ENCODE results near the gene TBCE.
A peak's percentile ranks its signal among the peaks of the same experiment; 100 is the strongest.

The TBCE gene

GRCh38 chr1:235473806-235474205 is 106.6 kb downstream of the TBCE start:
- no peaks in the 10 kb centered on the region for H3K4me1 ChIP-seq (ENCODE audit: control insufficient read depth, insufficient read depth, low read length)
- no peak overlapping the region for H3K9ac ChIP-seq (ENCODE audit: low read length)
- no peak overlapping the region for H3K4me3 ChIP-seq (ENCODE audit: low read length)
- peaks cover 3% of the 10 kb centered on the region for H3K36me3 ChIP-seq (ENCODE audit: control insufficient read depth, insufficient read depth, low read length)
- no peaks in the 10 kb centered on the region for H3K27me3 ChIP-seq (ENCODE audit: control insufficient read depth, insufficient read depth, low read length)
- H3K27ac ChIP-seq (ENCODE audit: low read depth, low read length): no peak overlapping the region

- peaks cover 5% of the 10 kb centered on the region for H3K36me3 ChIP-seq (ENCODE audit: control insufficient read depth, insufficient read depth, low read length)
Measured at GRCh38 chr1:235483090-235483489, 115.9 kb downstream of the TBCE start.

GRCh38 chr1:235485558-235485957 is 118.3 kb downstream of the TBCE start:
- Histone ChIP-seq H3K27ac (ENCODE audit: low read depth, low read length) (no peak overlapping the region), H3K4me3 (ENCODE audit: low read length) (no peak overlapping the region), H3K36me3 (ENCODE audit: control insufficient read depth, insufficient read depth, low read length) (peaks cover 2% of the 10 kb centered on the region), H3K9ac (ENCODE audit: low read length) (no peak overlapping the region), H3K27me3 (ENCODE audit: control insufficient read depth, insufficient read depth, low read length) (no peaks in the 10 kb centered on the region), H3K4me1 (ENCODE audit: control insufficient read depth, insufficient read depth, low read length) (no peaks in the 10 kb centered on the region)

More at GRCh38 chr1:235483090-235483489, 115.9 kb downstream of the TBCE start:
- Histone ChIP-seq H3K4me1 (ENCODE audit: control insufficient read depth, insufficient read depth, low read length) (no peaks in the 10 kb centered on the region), H3K27ac (ENCODE audit: low read depth, low read length) (no peak overlapping the region), H3K9ac (ENCODE audit: low read length) (no peak overlapping the region), H3K4me3 (ENCODE audit: low read length) (no peak overlapping the region), H3K27me3 (ENCODE audit: control insufficient read depth, insufficient read depth, low read length) (no peaks in the 10 kb centered on the region)

- Histone ChIP-seq H3K4me3 (ENCODE audit: low read length) (no peak overlapping the region), H3K27ac (ENCODE audit: low read depth, low read length) (no peak overlapping the region), H3K9ac (ENCODE audit: low read length) (no peak overlapping the region), H3K36me3 (ENCODE audit: control insufficient read depth, insufficient read depth, low read length) (peaks cover 3% of the 10 kb centered on the region), H3K27me3 (ENCODE audit: control insufficient read depth, insufficient read depth, low read length) (no peaks in the 10 kb centered on the region), H3K4me1 (ENCODE audit: control insufficient read depth, insufficient read depth, low read length) (no peaks in the 10 kb centered on the region)
Measured at GRCh38 chr1:235486321-235486720, 119.1 kb downstream of the TBCE start.

GRCh38 chr1:235491644-235492043 is 124.4 kb downstream of the TBCE start:
- no peak overlapping the region for H3K4me3 ChIP-seq (ENCODE audit: low read length)
- H3K27me3 ChIP-seq (ENCODE audit: control insufficient read depth, insufficient read depth, low read length): no peaks in the 10 kb centered on the region
- peaks cover 20% of the 10 kb centered on the region for H3K36me3 ChIP-seq (ENCODE audit: control insufficient read depth, insufficient read depth, low read length)
- H3K4me1 ChIP-seq (ENCODE audit: control insufficient read depth, insufficient read depth, low read length): no peaks in the 10 kb centered on the region
- no peak overlapping the region for H3K27ac ChIP-seq (ENCODE audit: low read depth, low read length)
- no peak overlapping the region for H3K9ac ChIP-seq (ENCODE audit: low read length)

GRCh38 chr1:235494531-235494930 is 127.3 kb downstream of the TBCE start:
- Histone ChIP-seq H3K27me3 (ENCODE audit: control insufficient read depth, insufficient read depth, low read length) (no peaks in the 10 kb centered on the region), H3K4me1 (ENCODE audit: control insufficient read depth, insufficient read depth, low read length) (no peaks in the 10 kb centered on the region), H3K9ac (ENCODE audit: low read length) (no peak overlapping the region), H3K36me3 (ENCODE audit: control insufficient read depth, insufficient read depth, low read length) (peaks cover 20% of the 10 kb centered on the region), H3K27ac (ENCODE audit: low read depth, low read length) (no peak overlapping the region), H3K4me3 (ENCODE audit: low read length) (no peak overlapping the region)

- Histone ChIP-seq H3K4me1 (ENCODE audit: control insufficient read depth, insufficient read depth, low read length) (no peaks in the 10 kb centered on the region), H3K36me3 (ENCODE audit: control insufficient read depth, insufficient read depth, low read length) (peaks cover 20% of the 10 kb centered on the region), H3K27me3 (ENCODE audit: control insufficient read depth, insufficient read depth, low read length) (no peaks in the 10 kb centered on the region), H3K27ac (ENCODE audit: low read depth, low read length) (no peak overlapping the region), H3K4me3 (ENCODE audit: low read length) (no peak overlapping the region), H3K9ac (ENCODE audit: low read length) (no peak overlapping the region)
Measured at GRCh38 chr1:235495030-235495429, 127.8 kb downstream of the TBCE start.

- H3K4me1 ChIP-seq (ENCODE audit: control insufficient read depth, insufficient read depth, low read length): no peaks in the 10 kb centered on the region
- no peak overlapping the region for H3K27ac ChIP-seq (ENCODE audit: low read depth, low read length)
- H3K36me3 ChIP-seq (ENCODE audit: control insufficient read depth, insufficient read depth, low read length): peaks cover 20% of the 10 kb centered on the region
Measured at GRCh38 chr1:235495551-235495950, 128.3 kb downstream of the TBCE start.

GRCh38 chr1:235500971-235501540 is 133.8 kb downstream of the TBCE start:
- H3K27me3 ChIP-seq (ENCODE audit: control insufficient read depth, insufficient read depth, low read length): no peaks in the 10 kb centered on the region
- no peak overlapping the region for H3K9ac ChIP-seq (ENCODE audit: low read length)
- no peaks in the 10 kb centered on the region for H3K36me3 ChIP-seq (ENCODE audit: control insufficient read depth, insufficient read depth, low read length)
- peaks cover 3% of the 10 kb centered on the region for H3K4me1 ChIP-seq (ENCODE audit: control insufficient read depth, insufficient read depth, low read length)
- H3K4me3 ChIP-seq (ENCODE audit: low read length): no peak overlapping the region
- peak overlapping the region; percentile 43 for H3K27ac ChIP-seq (ENCODE audit: low read depth, low read length)

More at GRCh38 chr1:235495551-235495950, 128.3 kb downstream of the TBCE start:
- Histone ChIP-seq H3K9ac (ENCODE audit: low read length) (no peak overlapping the region), H3K27me3 (ENCODE audit: control insufficient read depth, insufficient read depth, low read length) (no peaks in the 10 kb centered on the region), H3K4me3 (ENCODE audit: low read length) (no peak overlapping the region)
